ENCODE measurements around the gene PEX16.

GRCh38 chr11:45870706-45871105, 47.0 kb downstream of the PEX16 start:
- TF ChIP-seq, protein P1, sequence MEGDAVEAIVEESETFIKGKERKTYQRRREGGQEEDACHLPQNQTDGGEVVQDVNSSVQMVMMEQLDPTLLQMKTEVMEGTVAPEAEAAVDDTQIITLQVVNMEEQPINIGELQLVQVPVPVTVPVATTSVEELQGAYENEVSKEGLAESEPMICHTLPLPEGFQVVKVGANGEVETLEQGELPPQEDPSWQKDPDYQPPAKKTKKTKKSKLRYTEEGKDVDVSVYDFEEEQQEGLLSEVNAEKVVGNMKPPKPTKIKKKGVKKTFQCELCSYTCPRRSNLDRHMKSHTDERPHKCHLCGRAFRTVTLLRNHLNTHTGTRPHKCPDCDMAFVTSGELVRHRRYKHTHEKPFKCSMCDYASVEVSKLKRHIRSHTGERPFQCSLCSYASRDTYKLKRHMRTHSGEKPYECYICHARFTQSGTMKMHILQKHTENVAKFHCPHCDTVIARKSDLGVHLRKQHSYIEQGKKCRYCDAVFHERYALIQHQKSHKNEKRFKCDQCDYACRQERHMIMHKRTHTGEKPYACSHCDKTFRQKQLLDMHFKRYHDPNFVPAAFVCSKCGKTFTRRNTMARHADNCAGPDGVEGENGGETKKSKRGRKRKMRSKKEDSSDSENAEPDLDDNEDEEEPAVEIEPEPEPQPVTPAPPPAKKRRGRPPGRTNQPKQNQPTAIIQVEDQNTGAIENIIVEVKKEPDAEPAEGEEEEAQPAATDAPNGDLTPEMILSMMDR (conservative IDR thresholded peaks at IDR 0.05) = no peak
- TF ChIP-seq EZH2 (IDR thresholded peaks at IDR 0.05; ENCODE audit: low read depth) = no peak

All from PC-9 (cell line).